ENCODE results near the gene RBM4. TPM values are rescaled to one million over a fixed set of nuclear protein-coding genes. Genes with fewer than 3 reads are reported as not detected.
"Not testable (repeated sequence)": the region's sequence is repeated elsewhere in the genome, so short reads cannot be mapped to it uniquely, and the experiment has no call there.

Gene RBM4
- total and polyA plus RNA-seq, 2 experiments from 2014 or later = 79.0 to 121 TPM

DNA sequence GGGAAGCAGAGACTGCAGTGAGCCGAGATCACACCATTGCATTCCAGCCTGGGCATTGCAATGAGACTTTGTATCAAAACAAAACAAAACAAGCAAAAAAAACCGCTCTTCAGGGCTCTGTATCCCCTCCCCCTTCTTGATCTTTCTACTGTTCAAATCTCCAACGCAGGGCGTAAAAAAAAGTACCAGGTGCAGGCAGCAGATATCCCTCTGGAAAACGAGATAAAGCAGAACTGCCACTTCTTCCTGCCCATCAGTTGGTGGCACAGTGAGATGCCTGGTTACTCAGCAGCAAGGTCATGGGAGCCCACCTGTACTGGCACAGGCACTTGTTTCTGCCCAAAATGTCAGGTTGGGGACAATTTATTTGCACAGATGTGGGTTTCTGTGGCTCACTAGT, 34.3 kb upstream of the RBM4 start:
- Histone ChIP-seq H3F3A (ENCODE audit: insufficient read depth) (peaks cover 34% of the 10 kb centered on the region), H3K79me2 (ENCODE audit: insufficient read depth) (no peaks in the 10 kb centered on the region), H3K4me3 (no peak overlapping the region), H3K4me2 (ENCODE audit: unreplicated experiment) (no peak overlapping the region), H4K20me1 (ENCODE audit: insufficient read depth) (no peaks in the 10 kb centered on the region), H2AFZ (no peak overlapping the region), H3K9me3 (ENCODE audit: low read depth) (no peaks in the 10 kb centered on the region), H3K36me3 (ENCODE audit: low read depth) (peaks cover 4% of the 10 kb centered on the region; the same call in 1 of the 2 replicates), H3K27ac (no peak overlapping the region), H3K4me1 (ENCODE audit: insufficient read depth) (peaks cover 21% of the 10 kb centered on the region), H3K9me2 (ENCODE audit: insufficient read depth) (no peaks in the 10 kb centered on the region), H3K27me3 (replicated peaks; ENCODE audit: insufficient read depth) (no peaks in the 10 kb centered on the region), H3K9ac (no peak overlapping the region)
- in situ Hi-C loops (cut with MboI) = no loop called here
- 94 to 97% methylated on average over 5 of the region's 5 CpGs for WGBS, 2 experiments (ENCODE audit: low coverage in 1 of 2, low lambda C conversion rate in 2 of 2, missing lambda C conversion rate in 2 of 2)
- DNase-seq = no peak
- TF ChIP-seq EZH2 (IDR thresholded peaks at IDR 0.05; ENCODE audit: insufficient read depth, poor library complexity, severe bottlenecking) (no peak), EZH2phosphoT487 (IDR thresholded peaks at IDR 0.05; ENCODE audit: insufficient read depth, low read depth) (no peak)

DNA sequence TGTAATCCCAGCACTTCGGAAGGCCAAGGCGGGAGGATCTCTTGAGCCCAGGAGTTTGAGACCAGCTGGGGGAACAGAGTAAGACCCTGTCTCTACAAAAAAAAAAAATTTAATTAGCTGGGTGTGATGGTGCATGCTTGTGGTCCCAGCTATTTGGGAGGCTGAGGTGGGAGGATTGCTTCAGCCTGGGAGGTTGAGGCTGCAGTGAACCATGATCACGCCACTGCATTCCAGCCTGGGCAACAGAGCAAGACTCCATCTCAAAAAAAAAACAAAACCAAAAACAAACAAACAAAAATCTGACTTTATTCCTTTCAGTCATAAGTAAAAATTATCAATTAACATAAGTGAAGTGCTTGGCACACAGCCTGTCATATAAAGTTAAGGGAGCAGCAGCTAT, 31.9 kb upstream of the RBM4 start:
- H3K9me3 ChIP-seq (ENCODE audit: low read depth); H3K79me2 ChIP-seq (ENCODE audit: insufficient read depth); DNase-seq; H3K27me3 ChIP-seq (replicated peaks; ENCODE audit: insufficient read depth); H4K20me1 ChIP-seq (ENCODE audit: insufficient read depth); H2AFZ ChIP-seq; in situ Hi-C loops (cut with MboI); H3K36me3 ChIP-seq (ENCODE audit: low read depth); H3K4me3 ChIP-seq; H3K9me2 ChIP-seq (ENCODE audit: insufficient read depth): not testable (repeated sequence)
- 83 to 85% methylated on average over 3 of the region's 3 CpGs for WGBS, 2 experiments (ENCODE audit: low coverage in 1 of 2, low lambda C conversion rate in 2 of 2, missing lambda C conversion rate in 2 of 2)
- H3K4me2 ChIP-seq (ENCODE audit: unreplicated experiment) = peak overlapping the region; percentile 63
- peak overlapping the region; percentile 68 for H3K9ac ChIP-seq
- peaks cover 24% of the 10 kb centered on the region for H3F3A ChIP-seq (ENCODE audit: insufficient read depth)
- peaks cover 17% of the 10 kb centered on the region for H3K4me1 ChIP-seq (ENCODE audit: insufficient read depth)
- peak overlapping the region; percentile 86 for H3K27ac ChIP-seq

DNA sequence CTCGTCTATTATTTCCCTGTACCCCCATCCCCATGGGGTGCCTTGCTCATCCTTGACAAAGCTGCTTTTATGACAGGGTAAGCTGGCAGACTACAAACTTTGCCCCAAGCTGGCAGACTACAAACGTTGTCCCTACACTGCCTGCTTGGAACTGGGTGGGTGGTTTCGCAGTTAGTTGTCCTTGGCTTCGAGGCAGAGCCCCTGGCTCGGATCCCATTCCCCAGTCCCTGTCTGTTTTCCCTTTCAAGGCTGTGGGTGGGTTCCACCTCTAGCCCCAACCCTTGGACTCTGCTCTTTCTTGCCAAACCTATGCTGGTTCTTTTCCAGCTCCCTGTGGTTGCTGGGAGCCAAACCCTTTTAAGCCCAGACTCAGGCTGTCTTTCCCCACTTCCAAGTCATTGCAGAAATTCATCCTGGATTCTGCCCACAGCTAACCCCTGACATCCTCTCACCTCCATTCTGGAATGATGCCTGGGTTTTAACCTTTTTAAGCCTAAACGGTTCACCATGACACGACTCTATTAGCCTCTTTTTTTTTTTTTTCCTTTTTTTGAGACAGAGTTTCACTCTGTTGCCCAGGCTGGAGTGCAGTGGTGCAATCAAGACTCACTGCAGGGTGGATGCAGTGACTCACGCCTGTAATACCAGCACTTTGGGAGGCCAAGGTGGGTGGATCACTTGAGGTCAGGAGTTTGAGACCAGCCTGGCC, 31.2 kb upstream of the RBM4 start:
- Histone ChIP-seq H4K20me1 (ENCODE audit: insufficient read depth) (no peaks in the 10 kb centered on the region), H3K79me2 (ENCODE audit: insufficient read depth) (no peaks in the 10 kb centered on the region), H3K36me3 (ENCODE audit: low read depth) (no peaks in the 10 kb centered on the region), H3K4me1 (ENCODE audit: insufficient read depth) (peaks cover 17% of the 10 kb centered on the region), H3K27ac (peak overlapping the region; percentile 86), H3K4me2 (ENCODE audit: unreplicated experiment) (peak overlapping the region; percentile 63), H3K9me3 (ENCODE audit: low read depth) (no peaks in the 10 kb centered on the region), H3K9ac (peak overlapping the region; percentile 68), H3K27me3 (replicated peaks; ENCODE audit: insufficient read depth) (no peaks in the 10 kb centered on the region), H2AFZ (peak overlapping the region; percentile 46), H3K4me3 (peak overlapping the region; percentile 35), H3K9me2 (ENCODE audit: insufficient read depth) (no peaks in the 10 kb centered on the region), H3F3A (ENCODE audit: insufficient read depth) (peaks cover 24% of the 10 kb centered on the region)
- in situ Hi-C loops (cut with MboI) = no loop called here
- TF ChIP-seq EZH2phosphoT487 (IDR thresholded peaks at IDR 0.05; ENCODE audit: insufficient read depth, low read depth) (no peak), EZH2 (IDR thresholded peaks at IDR 0.05; ENCODE audit: insufficient read depth, poor library complexity, severe bottlenecking) (no peak)
- WGBS, 2 experiments (ENCODE audit: low coverage in 1 of 2, low lambda C conversion rate in 2 of 2, missing lambda C conversion rate in 2 of 2) = 1 to 2% methylated on average over 8 of the region's 8 CpGs
- peak; percentile 88 for DNase-seq

DNA sequence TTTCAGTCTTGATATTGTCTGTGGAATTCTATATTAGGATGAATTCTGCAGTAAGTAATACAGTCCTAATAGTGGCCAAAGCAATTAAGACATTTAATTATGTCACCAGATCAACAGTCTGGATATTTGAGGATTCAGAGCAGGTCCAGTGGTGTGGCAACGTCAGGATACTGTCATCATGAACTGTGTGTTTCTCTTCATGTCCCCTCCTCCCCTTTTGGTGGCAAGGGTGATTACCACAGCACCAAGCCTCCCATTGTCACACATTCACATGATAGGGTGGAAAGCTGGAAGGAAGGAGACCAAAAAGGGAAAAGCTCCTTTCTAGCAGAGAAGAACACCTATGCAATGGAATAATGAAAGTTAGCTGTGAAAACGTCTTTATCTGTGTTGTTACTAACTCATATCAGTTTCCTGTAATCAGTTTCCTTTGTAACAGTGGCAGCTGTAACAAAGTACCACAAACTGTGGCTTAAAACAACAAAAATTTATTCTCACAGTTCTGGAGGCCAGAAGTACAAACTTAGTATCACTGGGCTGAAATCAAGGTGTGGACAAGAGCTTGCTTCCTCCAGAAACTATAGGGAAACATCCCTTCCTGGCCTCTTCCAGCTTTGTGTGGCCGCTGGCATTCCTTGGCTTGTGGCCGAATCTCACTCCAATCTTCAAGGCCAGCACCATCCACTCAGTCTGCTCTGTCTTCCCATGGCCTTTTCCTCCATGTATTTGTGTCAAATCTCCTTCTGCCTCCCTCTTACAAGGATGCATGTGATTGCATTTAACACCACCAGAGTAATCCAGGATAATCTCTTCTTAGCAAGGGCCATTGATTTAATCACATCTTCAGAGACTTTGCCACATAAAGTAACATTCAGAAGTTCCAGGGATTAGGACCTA, 28.5 kb upstream of the RBM4 start:
- Histone ChIP-seq H3K4me1 (ENCODE audit: insufficient read depth) (peaks cover 17% of the 10 kb centered on the region), H3K79me2 (ENCODE audit: insufficient read depth) (peaks cover 3% of the 10 kb centered on the region), H3K4me2 (ENCODE audit: unreplicated experiment) (no peak overlapping the region), H3K9me3 (ENCODE audit: low read depth) (no peaks in the 10 kb centered on the region), H3K27ac (no peak overlapping the region), H3K9ac (no peak overlapping the region), H3F3A (ENCODE audit: insufficient read depth) (peaks cover 24% of the 10 kb centered on the region), H2AFZ (no peak overlapping the region), H3K9me2 (ENCODE audit: insufficient read depth) (no peaks in the 10 kb centered on the region), H3K27me3 (replicated peaks; ENCODE audit: insufficient read depth) (no peaks in the 10 kb centered on the region), H4K20me1 (ENCODE audit: insufficient read depth) (no peaks in the 10 kb centered on the region), H3K36me3 (ENCODE audit: low read depth) (no peaks in the 10 kb centered on the region), H3K4me3 (no peak overlapping the region)
- TF ChIP-seq EZH2phosphoT487 (IDR thresholded peaks at IDR 0.05; ENCODE audit: insufficient read depth, low read depth) (no peak), EZH2 (IDR thresholded peaks at IDR 0.05; ENCODE audit: insufficient read depth, poor library complexity, severe bottlenecking) (no peak)
- DNase-seq = no peak
- in situ Hi-C loops (cut with MboI) = no loop called here
- 82 to 89% methylated on average over 4 of the region's 4 CpGs for WGBS, 2 experiments (ENCODE audit: low coverage in 1 of 2, low lambda C conversion rate in 2 of 2, missing lambda C conversion rate in 2 of 2)

Measured in GM23248 (cell line).